D721Med (cell line): ENCODE results near the gene TNNT3.

Source experiments
- DNase-seq: peaks from one replicate; pipeline ENCODE4 v3.0.0; 2011; ENCODE audit warnings: low spot score; ENCODE audit not compliant: insufficient read length
- FAIRE-seq: peaks from 2 replicates; lab custom pipeline; 2011; peaks lifted over from hg19 to GRCh38; lab: Jason Lieb, UNC
- CTCF ChIP-seq: IDR thresholded peaks from 2 replicates; pipeline ENCODE4 v1.5.1; 2012; ENCODE audit warnings: mild to moderate bottlenecking, control low read depth; ENCODE audit not compliant: insufficient read depth; ENCODE audit errors: missing control alignments

The TNNT3 gene

GRCh38 chr11:1912289-1912878, 7.1 kb upstream of the TNNT3 start:
- no peak for TF ChIP-seq CTCF
- FAIRE-seq (no peak), DNase-seq (no peak)

- DNase-seq (no peak), FAIRE-seq (no peak)
- no peak for TF ChIP-seq CTCF
These were observed 6.0 kb upstream of the TNNT3 start for GRCh38 chr11:1913271-1914060.

- FAIRE-seq (no peak), DNase-seq (no peak)
- no peak for TF ChIP-seq CTCF
These were observed 3.7 kb upstream of the TNNT3 start for GRCh38 chr11:1915795-1916131.

GRCh38 chr11:1916132-1916985, 3.1 kb upstream of the TNNT3 start:
- FAIRE-seq = no peak
- no peak for TF ChIP-seq CTCF
- no peak for DNase-seq

GRCh38 chr11:1916986-1917522, 2.4 kb upstream of the TNNT3 start:
- no peak for DNase-seq
- no peak for TF ChIP-seq CTCF
- FAIRE-seq = no peak

GRCh38 chr11:1917523-1918435, 1.7 kb upstream of the TNNT3 start:
- FAIRE-seq (no peak), DNase-seq (no peak)
- TF ChIP-seq CTCF = no peak
